Left ventricle myocardium inferior (tissue), 1 donor: ENCODE measurements around the gene SLC38A10. TPM values are rescaled to one million over a fixed set of nuclear protein-coding genes. Genes with fewer than 3 reads are reported as not detected.
"Not testable (repeated sequence)": the region's sequence is repeated elsewhere in the genome, so short reads cannot be mapped to it uniquely, and the experiment has no call there.

Experiments
- DNase-seq: peaks from one replicate; pipeline ENCODE4 v3.0.0-alpha.2; 2020
- H3K27ac ChIP-seq: fragments of 200-600 bp; replicated peaks from 2 replicates; pipeline ENCODE4 v1.8.0; 2021
- H3K27me3 ChIP-seq: fragments of 200-600 bp; 2 replicates; pipeline ENCODE4 v1.8.0; 2021; ENCODE audit warnings: low read depth
- H3K36me3 ChIP-seq: fragments of 200-600 bp; 2 replicates; pipeline ENCODE4 v1.8.0; 2021
- H3K4me1 ChIP-seq: fragments of 200-600 bp; 2 replicates; pipeline ENCODE4 v1.8.0; 2021
- H3K4me3 ChIP-seq: fragments of 200-600 bp; 2 replicates; pipeline ENCODE4 v1.8.0; 2021; ENCODE audit warnings: mild to moderate bottlenecking, moderate library complexity
- H3K9me3 ChIP-seq: fragments of 200-600 bp; replicated peaks from 2 replicates; pipeline ENCODE4 v1.8.0; 2021
- CTCF ChIP-seq: fragments of 200-600 bp; IDR thresholded peaks from 2 replicates; pipeline ENCODE4 v1.8.0; 2021; ENCODE audit warnings: antibody characterized with exemption, mild to moderate bottlenecking, borderline replicate concordance
- intact Hi-C: fragments of 100-400 bp; cut with micrococcal nuclease; formaldehyde crosslinking; loops from one replicate; pipeline ENCODE4 v1.11.0; 2022
- total RNA-seq: library from RNA; stranded (reverse); fragmentation: NEBNext Ultra II Directional; extraction: Animal tissue kit (Norgen Biotek cat#: 25700); gene quantifications from one replicate; pipeline ENCODE4 v1.2.1, GENCODE V29; 2021
- donor health status: DM: no; HTN: yes; CAD: no; lungs with severe emphysema.

The SLC38A10 gene
- total RNA-seq, 1 donor from 2014 or later = 50.1 TPM

- no peak for TF ChIP-seq CTCF
- H3K36me3 ChIP-seq = no peaks in the 10 kb centered on the region
- H3K4me3 ChIP-seq = no peak overlapping the region
- intact Hi-C loops = no loop called here
- no peaks in the 10 kb centered on the region for H3K27me3 ChIP-seq
- H3K9me3 ChIP-seq = no peaks in the 10 kb centered on the region
- DNase-seq = no peak
- peaks cover 26% of the 10 kb centered on the region for H3K4me1 ChIP-seq
- H3K27ac ChIP-seq = no peak overlapping the region
Measured at GRCh38 chr17:81312624-81313325, 17.7 kb upstream of the SLC38A10 start.

GRCh38 chr17:81311946-81312345 lies 16.8 kb upstream of the SLC38A10 start:
- intact Hi-C loops = no loop called here
- no peaks in the 10 kb centered on the region for H3K27me3 ChIP-seq
- H3K9me3 ChIP-seq = no peaks in the 10 kb centered on the region
- H3K4me3 ChIP-seq = no peak overlapping the region
- no peaks in the 10 kb centered on the region for H3K36me3 ChIP-seq
- DNase-seq = no peak
- no peak overlapping the region for H3K27ac ChIP-seq
- H3K4me1 ChIP-seq = peaks cover 26% of the 10 kb centered on the region
- no peak for TF ChIP-seq CTCF

- Histone ChIP-seq H3K36me3 (no peaks in the 10 kb centered on the region), H3K4me1 (peaks cover 26% of the 10 kb centered on the region), H3K9me3 (no peaks in the 10 kb centered on the region), H3K4me3 (no peak overlapping the region), H3K27me3 (no peaks in the 10 kb centered on the region), H3K27ac (no peak overlapping the region)
- DNase-seq = no peak
- intact Hi-C loops = no loop called here
- TF ChIP-seq CTCF = no peak
Measured at GRCh38 chr17:81310949-81311550, 15.9 kb upstream of the SLC38A10 start.

- H3K4me3 ChIP-seq = peak overlapping the region; percentile 62
- H3K9me3 ChIP-seq = no peaks in the 10 kb centered on the region
- peaks cover 26% of the 10 kb centered on the region for H3K4me1 ChIP-seq
- no peaks in the 10 kb centered on the region for H3K36me3 ChIP-seq
- intact Hi-C loops = no loop called here
- TF ChIP-seq CTCF = no peak
- peak overlapping the region; percentile 91 for H3K27ac ChIP-seq
- H3K27me3 ChIP-seq = no peaks in the 10 kb centered on the region
- no peak for DNase-seq
Measured at GRCh38 chr17:81309859-81310839, 15.0 kb upstream of the SLC38A10 start.

GRCh38 chr17:81309140-81309858 lies 14.2 kb upstream of the SLC38A10 start:
- intact Hi-C loops = no loop called here
- Histone ChIP-seq H3K4me3 (peak overlapping the region; percentile 62), H3K36me3 (no peaks in the 10 kb centered on the region), H3K27me3 (no peaks in the 10 kb centered on the region), H3K4me1 (peaks cover 26% of the 10 kb centered on the region), H3K27ac (peak overlapping the region; percentile 91), H3K9me3 (no peaks in the 10 kb centered on the region)
- DNase-seq = peak; percentile 93
- peak; percentile 69 for TF ChIP-seq CTCF

GRCh38 chr17:81308784-81309139 lies 13.7 kb upstream of the SLC38A10 start:
- H3K9me3 ChIP-seq, DNase-seq, H3K27me3 ChIP-seq, H3K36me3 ChIP-seq, intact Hi-C loops: not testable (repeated sequence)
- Histone ChIP-seq H3K27ac (peak overlapping the region; percentile 91), H3K4me1 (peaks cover 26% of the 10 kb centered on the region), H3K4me3 (peak overlapping the region; percentile 62)
